ENCODE results near the gene PPP6R3.
"Not testable (repeated sequence)": the region's sequence is repeated elsewhere in the genome, so short reads cannot be mapped to it uniquely, and the experiment has no call there.

PPP6R3 gene

DNA sequence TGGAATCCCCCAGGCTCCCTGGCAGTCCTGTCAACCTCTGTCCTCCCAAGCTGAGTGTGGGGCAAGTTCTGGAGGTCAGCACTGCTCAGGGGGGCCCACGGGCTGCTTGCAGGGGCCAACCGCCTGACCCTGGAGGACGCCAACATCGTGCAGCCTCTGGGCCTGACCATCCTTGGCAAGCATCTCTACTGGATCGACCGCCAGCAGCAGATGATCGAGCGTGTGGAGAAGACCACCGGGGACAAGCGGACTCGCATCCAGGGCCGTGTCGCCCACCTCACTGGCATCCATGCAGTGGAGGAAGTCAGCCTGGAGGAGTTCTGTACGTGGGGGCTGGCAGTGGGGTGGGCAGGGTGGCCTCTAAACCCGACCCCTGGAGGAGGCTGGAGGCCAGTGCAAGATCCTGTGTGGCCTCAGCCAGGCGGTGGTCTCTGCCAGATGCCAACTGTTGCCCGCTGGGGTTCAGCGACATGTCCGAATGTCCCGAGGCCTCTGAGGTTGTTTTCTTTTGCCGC is 34.6 kb upstream of the PPP6R3 start:
- Mint-ChIP-seq H3K9me3 (peaks cover 14 to 16% of the 10 kb centered on the region in 2 donors), H3K4me1 (peaks cover 0 to 5% of the 10 kb centered on the region in 2 donors), H3K27me3 (no peaks in the 10 kb centered on the region), H3K4me3 (no peak overlapping the region), H3K27ac (no peak overlapping the region), H3K36me3 (peaks cover 12 to 18% of the 10 kb centered on the region in 2 donors)
- no peak for DNase-seq
- ATAC-seq (replicated peaks) = no peak

DNA sequence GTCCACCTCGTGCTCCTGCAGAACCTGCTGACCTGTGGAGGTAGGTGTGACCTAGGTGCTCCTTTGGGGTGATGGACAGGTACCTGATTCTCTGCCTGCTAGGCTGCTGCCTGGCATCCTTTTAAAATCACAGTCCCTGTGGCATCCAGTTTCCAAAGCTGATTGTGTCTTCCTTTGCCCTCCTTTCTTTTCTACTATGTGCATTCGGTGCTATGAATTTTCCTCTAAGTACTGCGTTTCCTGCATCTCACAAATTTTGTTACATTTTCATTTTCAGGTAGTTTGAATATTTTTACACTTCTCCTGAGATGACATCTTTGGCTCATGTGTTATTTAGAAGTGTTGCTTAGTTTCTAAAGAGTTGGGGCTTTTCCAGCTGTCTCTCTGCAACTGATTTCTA is 30.9 kb upstream of the PPP6R3 start:
- no peak for ATAC-seq (replicated peaks)
- no peak overlapping the region for H3K4me3 Mint-ChIP-seq
- peaks cover 14 to 16% of the 10 kb centered on the region in 2 donors for H3K9me3 Mint-ChIP-seq
- H3K4me1 Mint-ChIP-seq = peaks cover 0 to 5% of the 10 kb centered on the region in 2 donors
- no peaks in the 10 kb centered on the region for H3K27me3 Mint-ChIP-seq
- no peak for DNase-seq
- peaks cover 12 to 18% of the 10 kb centered on the region in 2 donors for H3K36me3 Mint-ChIP-seq
- H3K27ac Mint-ChIP-seq = no peak overlapping the region

DNA sequence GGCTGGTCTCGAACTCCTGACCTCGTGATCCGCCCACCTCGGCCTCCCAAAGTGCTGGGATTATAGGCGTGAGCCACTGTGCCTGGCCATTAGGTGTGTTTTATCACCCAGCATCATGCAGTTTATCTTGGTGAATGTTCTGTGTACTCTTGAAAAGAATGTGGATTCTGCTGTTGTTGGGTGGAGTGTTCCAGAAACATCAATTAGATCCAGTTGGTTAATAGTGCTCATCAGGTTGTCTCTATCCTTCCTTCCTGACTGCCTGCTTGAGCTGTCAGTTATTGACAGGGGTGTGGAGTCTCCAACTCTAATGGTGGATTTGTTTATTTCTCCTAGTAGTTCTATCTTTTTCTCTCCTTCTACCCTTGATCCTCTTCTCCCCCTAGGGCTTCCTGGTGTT is 30.2 kb upstream of the PPP6R3 start:
- Mint-ChIP-seq H3K27me3 (no peaks in the 10 kb centered on the region), H3K27ac (no peak overlapping the region)

GRCh38 chr11:68430801-68431200 is 29.8 kb upstream of the PPP6R3 start:
- no peak for ATAC-seq (replicated peaks)
- H3K9me3 Mint-ChIP-seq = peaks cover 14 to 16% of the 10 kb centered on the region in 2 donors
- H3K27me3 Mint-ChIP-seq = no peaks in the 10 kb centered on the region
- no peak overlapping the region for H3K27ac Mint-ChIP-seq
- H3K36me3 Mint-ChIP-seq = peaks cover 12 to 18% of the 10 kb centered on the region in 2 donors
- no peak overlapping the region for H3K4me3 Mint-ChIP-seq
- DNase-seq = no peak
- H3K4me1 Mint-ChIP-seq = peaks cover 0 to 5% of the 10 kb centered on the region in 2 donors

More for the DNA sequence above, 30.2 kb upstream of the PPP6R3 start:
- Mint-ChIP-seq H3K36me3 (peaks cover 12 to 18% of the 10 kb centered on the region in 2 donors), H3K9me3 (peaks cover 14 to 16% of the 10 kb centered on the region in 2 donors), H3K4me1 (peaks cover 0 to 5% of the 10 kb centered on the region in 2 donors), H3K4me3 (no peak overlapping the region)
- no peak for DNase-seq
- ATAC-seq (replicated peaks) = no peak

DNA sequence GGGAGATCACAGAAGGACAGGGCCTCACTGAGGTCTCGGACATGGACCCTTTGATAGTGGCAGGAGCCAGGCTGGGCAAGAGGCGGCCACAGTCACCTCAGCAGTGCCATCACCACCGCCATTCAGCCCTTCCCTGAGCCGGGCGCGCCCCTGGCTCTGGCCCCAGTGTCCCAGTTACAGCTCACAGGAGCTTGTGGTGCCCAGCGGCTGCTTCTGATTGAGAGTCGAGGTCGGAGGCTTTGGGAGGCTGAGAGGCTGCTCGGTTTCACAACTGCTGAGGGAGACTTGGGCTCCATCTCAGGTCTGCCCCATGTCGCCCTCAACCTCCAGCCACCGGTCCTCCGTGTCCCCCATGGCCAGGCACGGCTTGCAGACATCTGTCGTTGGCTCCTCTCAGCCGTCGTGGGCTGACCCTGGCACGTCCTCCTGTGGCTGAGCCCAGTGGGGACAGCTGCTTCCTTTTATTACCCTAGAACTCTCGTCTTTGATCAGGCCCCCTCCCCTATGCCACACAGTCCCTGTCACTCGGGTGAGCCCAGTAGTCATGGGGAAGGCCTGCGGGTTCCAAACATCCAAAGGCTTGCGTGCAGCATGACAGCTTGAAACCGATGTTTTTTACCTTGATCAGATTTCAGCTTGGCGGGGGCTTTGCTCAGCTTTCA is 28.4 kb upstream of the PPP6R3 start:
- no peaks in the 10 kb centered on the region for H3K27me3 Mint-ChIP-seq
- no peak for ATAC-seq (replicated peaks)
- no peak overlapping the region for H3K4me3 Mint-ChIP-seq
- H3K27ac Mint-ChIP-seq = no peak overlapping the region
- DNase-seq = no peak
- peaks cover 14 to 16% of the 10 kb centered on the region in 2 donors for H3K9me3 Mint-ChIP-seq
- H3K4me1 Mint-ChIP-seq = peaks cover 0 to 5% of the 10 kb centered on the region in 2 donors
- H3K36me3 Mint-ChIP-seq = peaks cover 10 to 18% of the 10 kb centered on the region in 2 donors

DNA sequence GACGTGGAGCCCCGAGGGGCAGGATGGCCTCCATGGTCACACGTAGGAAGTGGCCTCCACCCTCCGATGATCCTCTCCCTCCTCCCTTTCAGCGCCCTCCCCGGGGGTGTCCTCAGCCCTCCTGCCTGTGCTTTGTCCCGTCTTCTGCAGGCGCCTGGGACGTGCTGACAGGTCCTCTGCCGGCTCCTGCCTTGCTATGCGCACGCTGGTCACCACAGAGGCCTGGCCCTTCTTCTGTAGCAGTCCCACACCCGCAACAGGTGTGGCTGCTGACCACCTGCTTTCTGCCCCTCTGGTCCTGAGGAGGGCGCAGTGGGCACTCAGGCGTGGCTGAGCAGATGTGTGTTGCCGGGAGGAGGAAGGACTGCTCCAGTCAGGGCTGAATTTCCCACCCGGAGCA is 27.7 kb upstream of the PPP6R3 start:
- Mint-ChIP-seq H3K27me3 (no peaks in the 10 kb centered on the region), H3K36me3 (peaks cover 10 to 18% of the 10 kb centered on the region in 2 donors), H3K27ac (no peak overlapping the region), H3K9me3 (peaks cover 14 to 16% of the 10 kb centered on the region in 2 donors), H3K4me1 (peaks cover 0 to 8% of the 10 kb centered on the region in 2 donors), H3K4me3 (no peak overlapping the region)
- ATAC-seq (replicated peaks) (no peak), DNase-seq (no peak)

- H3K27me3 Mint-ChIP-seq = no peaks in the 10 kb centered on the region
- H3K27ac Mint-ChIP-seq = no peak overlapping the region
- peaks cover 12 to 16% of the 10 kb centered on the region in 2 donors for H3K9me3 Mint-ChIP-seq
- ATAC-seq (replicated peaks) (no peak), DNase-seq (no peak)
- peaks cover 10 to 13% of the 10 kb centered on the region in 2 donors for H3K36me3 Mint-ChIP-seq
- H3K4me3 Mint-ChIP-seq = no peak overlapping the region
- H3K4me1 Mint-ChIP-seq = peaks cover 0 to 8% of the 10 kb centered on the region in 2 donors
Measured at GRCh38 chr11:68433541-68433940, 27.0 kb upstream of the PPP6R3 start.

- ATAC-seq (replicated peaks); H3K27ac Mint-ChIP-seq; DNase-seq; H3K4me3 Mint-ChIP-seq; H3K4me1 Mint-ChIP-seq; H3K27me3 Mint-ChIP-seq: not testable (repeated sequence)
- Mint-ChIP-seq H3K9me3 (peaks cover 10 to 13% of the 10 kb centered on the region in 2 donors), H3K36me3 (peaks cover 10 to 13% of the 10 kb centered on the region in 2 donors)
Measured at GRCh38 chr11:68434159-68434558, 26.4 kb upstream of the PPP6R3 start.

DNA sequence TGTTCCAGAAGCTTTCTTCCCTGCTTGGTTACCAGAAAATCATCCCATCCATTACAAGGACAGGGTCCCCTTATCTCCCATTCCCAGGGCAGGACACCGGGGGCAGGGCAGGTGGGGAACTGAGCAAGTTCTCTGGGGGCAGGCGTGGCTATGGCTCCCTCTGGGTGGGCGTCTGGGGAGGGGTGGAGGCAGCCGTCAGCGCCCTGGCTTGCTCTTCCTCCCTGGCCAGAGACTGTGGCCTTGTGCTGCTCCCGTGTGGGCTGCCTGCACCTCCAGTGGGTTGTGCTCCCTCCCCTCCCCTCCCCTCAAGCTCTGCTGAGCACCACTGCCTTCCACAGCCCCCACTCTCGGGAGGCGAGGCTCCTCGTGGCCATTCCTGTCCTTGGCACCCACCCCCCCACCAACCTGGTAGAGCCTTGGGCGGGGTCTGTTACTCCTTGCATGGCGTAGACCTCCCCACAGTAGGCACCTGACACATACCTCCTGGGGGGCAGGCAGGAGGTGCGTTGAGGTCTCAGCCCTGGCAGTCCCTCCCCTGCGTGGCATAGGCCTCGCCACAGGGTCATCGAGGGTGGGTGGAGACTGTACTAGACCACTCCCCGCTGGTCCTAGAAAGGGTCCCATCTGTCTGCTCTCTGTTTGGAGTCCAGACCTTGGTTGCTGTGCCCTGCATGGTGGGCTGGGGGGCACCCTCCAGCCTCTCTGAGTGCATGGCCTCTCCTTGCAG is 24.2 kb upstream of the PPP6R3 start:
- no peaks in the 10 kb centered on the region for H3K36me3 Mint-ChIP-seq
- peaks cover 14 to 15% of the 10 kb centered on the region in 2 donors for H3K4me1 Mint-ChIP-seq
- DNase-seq = no peak
- no peak for ATAC-seq (replicated peaks)
- no peak overlapping the region for H3K27ac Mint-ChIP-seq
- H3K27me3 Mint-ChIP-seq = no peaks in the 10 kb centered on the region
- H3K4me3 Mint-ChIP-seq = no peak overlapping the region
- no peaks in the 10 kb centered on the region for H3K9me3 Mint-ChIP-seq

GRCh38 chr11:68436985-68437926 is 23.3 kb upstream of the PPP6R3 start:
- DNase-seq = no peak
- H3K27ac Mint-ChIP-seq = no peak overlapping the region
- no peak for ATAC-seq (replicated peaks)
- H3K36me3 Mint-ChIP-seq = no peaks in the 10 kb centered on the region
- H3K4me1 Mint-ChIP-seq = peaks cover 20 to 23% of the 10 kb centered on the region in 2 donors
- H3K27me3 Mint-ChIP-seq = no peaks in the 10 kb centered on the region
- H3K4me3 Mint-ChIP-seq = no peak overlapping the region
- H3K9me3 Mint-ChIP-seq = no peaks in the 10 kb centered on the region

- Mint-ChIP-seq H3K4me1 (peaks cover 25 to 29% of the 10 kb centered on the region in 2 donors), H3K27ac (no peak overlapping the region), H3K27me3 (no peaks in the 10 kb centered on the region), H3K4me3 (no peak overlapping the region), H3K9me3 (no peaks in the 10 kb centered on the region), H3K36me3 (no peaks in the 10 kb centered on the region)
- ATAC-seq (replicated peaks) (no peak), DNase-seq (no peak)
Measured at GRCh38 chr11:68437927-68438657, 22.5 kb upstream of the PPP6R3 start.

GRCh38 chr11:68438658-68439259 is 21.8 kb upstream of the PPP6R3 start:
- H3K4me3 Mint-ChIP-seq = no peak overlapping the region
- no peaks in the 10 kb centered on the region for H3K36me3 Mint-ChIP-seq
- no peaks in the 10 kb centered on the region for H3K9me3 Mint-ChIP-seq
- DNase-seq (no peak), ATAC-seq (replicated peaks) (no peak)
- H3K27me3 Mint-ChIP-seq = no peaks in the 10 kb centered on the region
- H3K4me1 Mint-ChIP-seq = peaks cover 25 to 29% of the 10 kb centered on the region in 2 donors
- H3K27ac Mint-ChIP-seq = no peak overlapping the region

DNA sequence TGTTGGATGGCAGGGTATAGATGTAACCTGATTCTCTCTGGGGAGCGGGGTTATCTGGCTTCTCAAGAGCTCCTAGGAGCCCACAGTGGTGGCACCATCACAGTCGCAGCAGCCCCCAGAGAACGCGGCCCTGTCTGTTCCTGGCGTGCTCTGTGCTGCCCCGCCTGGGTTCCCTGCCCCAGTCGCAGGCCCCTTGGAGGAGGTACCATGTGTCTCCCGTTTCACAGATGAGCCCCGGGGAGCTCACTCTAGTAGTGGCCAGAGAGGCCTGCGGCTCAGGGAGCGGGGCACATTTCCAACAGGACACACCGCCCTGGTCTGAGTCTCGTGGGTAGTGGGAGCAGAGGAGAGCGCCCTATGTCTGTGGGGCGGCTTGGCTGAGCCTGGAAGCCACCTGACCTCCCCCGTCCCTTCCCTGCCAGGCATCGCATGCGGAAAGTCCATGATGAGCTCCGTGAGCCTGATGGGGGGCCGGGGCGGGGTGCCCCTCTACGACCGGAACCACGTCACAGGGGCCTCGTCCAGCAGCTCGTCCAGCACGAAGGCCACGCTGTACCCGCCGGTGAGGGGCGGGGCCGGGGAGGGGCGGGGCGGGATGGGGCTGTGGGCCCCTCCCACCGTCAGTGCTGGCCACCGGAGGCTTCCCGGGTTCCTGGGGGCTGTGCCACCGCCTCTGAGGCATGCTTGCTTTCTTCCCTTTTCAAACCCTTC is 21.0 kb upstream of the PPP6R3 start:
- Mint-ChIP-seq H3K9me3 (no peaks in the 10 kb centered on the region), H3K27ac (no peak overlapping the region)

More for the DNA sequence above, 21.0 kb upstream of the PPP6R3 start:
- Mint-ChIP-seq H3K27me3 (no peaks in the 10 kb centered on the region), H3K36me3 (no peaks in the 10 kb centered on the region), H3K4me3 (no peak overlapping the region), H3K4me1 (peaks cover 25 to 29% of the 10 kb centered on the region in 2 donors)
- DNase-seq (no peak), ATAC-seq (replicated peaks) (no peak)

Data from stimulated activated naive B cell treated with anti-CD40 and anti-IgM and Interleukin-4, amounts not matched to agents 10 μg/mL and 1 μg/mL and 100 μg/mL, for 72 hours (primary cell).